CD4-positive, alpha-beta T cell treated with Interleukin-2 at 100 ng/mL for 4 hours (primary cell): ENCODE results near the gene RALGAPA2.

Source experiments
- DNase-seq: peaks from one replicate; pipeline ENCODE4 v3.0.0-alpha.2; 2020; ENCODE audit warnings: low spot score

RALGAPA2 gene

DNA sequence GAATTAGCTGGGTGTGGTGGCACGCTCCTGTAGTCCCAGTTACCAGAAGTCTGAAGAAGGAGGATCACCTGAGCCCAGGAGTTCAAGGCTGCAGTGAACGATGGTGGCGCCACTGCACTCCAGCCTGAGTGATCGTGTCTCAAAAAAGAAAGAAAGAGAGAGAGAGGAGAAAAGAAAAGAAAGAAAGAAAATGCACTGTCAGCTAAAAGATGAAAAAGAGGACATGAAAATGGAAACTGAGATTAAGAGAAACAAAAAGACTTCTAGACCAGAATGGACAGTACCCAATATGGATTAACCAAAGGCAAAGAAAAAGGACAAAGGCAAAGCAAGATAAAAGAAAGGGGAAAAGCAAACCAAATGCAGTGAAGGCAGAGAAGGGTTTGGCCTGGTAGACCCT, 9.0 kb upstream of the RALGAPA2 start:
- no peak for DNase-seq

DNA sequence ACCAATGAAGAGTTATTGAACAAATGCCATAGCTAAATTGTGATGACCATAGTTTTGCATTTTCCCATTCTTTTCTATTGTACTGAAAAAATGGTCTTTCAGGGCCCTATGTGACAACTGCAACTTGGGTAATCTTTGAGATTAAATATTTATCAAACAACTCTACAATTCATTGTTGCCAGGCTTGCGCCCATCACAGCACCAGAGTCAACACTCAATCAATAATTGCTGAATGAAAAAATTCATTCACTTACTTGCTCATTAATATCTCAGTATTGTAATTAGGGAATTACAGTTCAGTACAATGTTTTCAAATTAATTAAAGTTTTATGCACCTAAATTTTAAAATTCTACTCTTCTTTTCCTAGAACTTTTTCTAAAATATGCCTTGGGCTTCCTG, 7.7 kb upstream of the RALGAPA2 start:
- DNase-seq, result no peak

DNA sequence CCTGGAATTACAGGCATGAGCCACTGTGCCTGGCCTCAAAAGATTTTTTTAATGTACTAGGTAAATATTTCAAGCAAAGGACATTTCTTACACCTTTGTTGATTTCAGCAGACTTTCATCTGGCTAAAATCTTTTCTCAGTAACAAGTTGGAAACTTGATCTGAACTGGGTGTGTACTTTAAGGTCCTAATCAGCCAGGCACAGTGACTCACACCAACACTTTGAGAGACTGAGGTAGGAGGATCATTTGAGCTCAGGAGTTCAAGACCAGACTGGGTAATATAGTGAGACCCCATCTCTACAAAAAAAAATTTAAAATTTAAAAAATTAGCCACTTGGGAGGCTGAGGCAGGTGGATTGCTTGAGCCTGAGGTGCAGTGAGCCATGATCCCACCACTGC, 7.0 kb upstream of the RALGAPA2 start:
- no peak for DNase-seq

DNA sequence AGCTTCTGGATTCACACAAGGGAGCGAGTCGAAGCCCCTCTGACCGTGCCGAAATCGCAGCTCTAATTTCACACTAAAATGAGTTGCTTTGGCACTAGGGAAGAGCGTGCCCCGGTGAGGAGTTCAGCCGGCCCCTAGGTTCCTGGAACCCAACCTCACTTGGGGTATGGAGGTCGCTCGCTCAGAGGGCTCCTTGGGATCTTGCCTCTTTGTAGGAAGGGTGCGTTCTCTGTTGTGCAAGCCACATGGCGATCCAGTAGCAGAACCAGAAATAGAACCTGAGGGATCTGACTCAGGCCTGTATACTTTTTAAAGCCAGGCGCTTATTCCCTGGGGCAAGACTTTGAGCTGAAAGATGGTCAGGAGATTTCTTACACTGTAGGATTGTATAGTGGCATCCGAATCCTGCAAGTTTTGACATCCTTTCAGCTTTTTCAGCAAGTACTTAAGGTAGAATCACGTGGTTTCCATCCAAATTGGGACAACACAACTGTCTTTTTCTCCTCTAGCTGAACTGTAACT, 861 bp upstream of the RALGAPA2 start:
- no peak for DNase-seq

DNA sequence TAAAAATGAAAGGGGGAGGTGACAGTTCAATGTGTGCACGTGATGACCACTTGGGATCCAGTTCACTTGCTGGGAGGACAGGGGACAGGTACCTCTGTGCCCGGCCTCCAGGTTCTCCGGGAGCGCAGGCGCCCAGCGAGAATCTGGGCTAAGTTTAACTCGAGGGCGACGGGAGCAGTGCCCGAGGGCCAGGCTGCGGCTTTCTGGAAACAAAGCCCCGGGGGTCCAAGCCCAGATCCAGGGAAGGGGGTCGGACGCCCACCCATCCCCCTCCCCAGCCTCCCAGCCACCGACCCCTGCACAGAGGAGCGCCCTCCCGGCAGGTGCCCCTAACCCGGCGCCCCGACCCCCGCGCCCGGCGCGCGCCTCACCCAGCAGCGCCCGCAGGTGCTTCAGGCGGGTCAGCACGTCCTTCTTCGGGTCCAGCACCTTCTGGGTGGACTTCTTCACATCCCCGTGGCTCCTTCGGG, 405 bp downstream of the RALGAPA2 start:
- DNase-seq, result no peak

GRCh38 chr20:20711413-20711812, 1.0 kb downstream of the RALGAPA2 start:
- DNase-seq, result peak; percentile 14

GRCh38 chr20:20710443-20711315, 1.8 kb downstream of the RALGAPA2 start:
- DNase-seq, result peak; percentile 48

DNA sequence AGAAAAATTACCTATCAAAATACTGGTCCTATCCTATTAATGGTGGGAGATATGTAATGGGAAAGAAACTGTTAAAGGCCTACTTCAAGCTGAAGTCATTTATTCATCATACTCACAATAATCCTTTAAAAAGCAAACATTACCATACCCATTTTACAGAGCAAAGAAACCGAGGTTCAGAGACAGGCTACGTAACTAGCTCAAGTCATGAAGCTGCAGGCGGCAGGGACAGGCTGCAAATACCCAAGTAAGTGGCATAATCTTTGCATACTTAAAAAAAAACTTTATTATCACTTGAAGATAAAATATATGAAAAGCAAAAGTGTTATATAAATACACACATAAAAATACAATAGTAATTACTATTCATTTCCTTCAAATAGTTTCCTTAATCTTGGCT, 2.6 kb downstream of the RALGAPA2 start:
- DNase-seq, result no peak

GRCh38 chr20:20706285-20706684, 6.2 kb downstream of the RALGAPA2 start:
- DNase-seq, result no peak

DNA sequence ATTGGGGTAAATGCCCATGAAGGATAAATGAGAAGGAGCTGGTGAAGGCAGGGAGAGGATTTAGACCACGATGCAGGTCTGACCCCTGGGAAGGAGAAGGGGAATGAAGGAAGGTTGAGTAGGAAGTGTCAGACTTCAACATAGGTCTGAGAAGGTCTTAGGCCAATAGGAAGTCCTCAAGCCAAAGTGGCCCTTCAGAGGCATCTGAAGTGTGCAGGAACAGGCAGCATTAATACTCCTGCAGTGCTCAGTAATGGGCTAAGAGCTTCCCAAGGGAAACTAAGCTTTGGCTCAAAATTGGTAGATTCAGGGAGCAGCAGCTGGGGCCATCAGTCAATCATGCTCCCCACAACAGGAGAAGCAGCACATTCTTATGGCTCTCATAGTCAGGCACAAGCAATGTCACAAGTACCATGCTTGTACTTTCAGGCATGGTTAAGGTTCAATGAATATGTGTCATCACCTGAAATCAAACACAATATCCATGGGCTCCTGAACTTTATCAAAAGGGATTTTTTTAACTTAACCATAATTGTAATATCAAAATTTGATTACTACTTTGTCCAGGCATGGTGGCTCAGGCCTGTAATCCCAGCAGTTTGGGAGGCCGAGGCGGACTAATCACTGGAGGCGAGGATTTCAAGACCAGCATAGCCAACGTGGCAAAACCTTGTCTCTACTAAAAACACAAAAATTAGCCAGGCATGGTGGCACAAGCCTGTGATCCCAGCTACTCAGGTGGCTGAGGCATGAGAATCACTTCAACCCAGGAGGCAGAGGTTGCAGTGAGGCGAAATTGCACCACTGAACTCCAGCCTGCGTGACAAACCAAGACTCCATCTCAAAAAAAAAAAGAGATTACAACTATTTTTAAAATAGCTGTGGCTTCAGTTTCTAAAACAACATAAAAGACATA, 9.9 kb downstream of the RALGAPA2 start:
- DNase-seq, result no peak

DNA sequence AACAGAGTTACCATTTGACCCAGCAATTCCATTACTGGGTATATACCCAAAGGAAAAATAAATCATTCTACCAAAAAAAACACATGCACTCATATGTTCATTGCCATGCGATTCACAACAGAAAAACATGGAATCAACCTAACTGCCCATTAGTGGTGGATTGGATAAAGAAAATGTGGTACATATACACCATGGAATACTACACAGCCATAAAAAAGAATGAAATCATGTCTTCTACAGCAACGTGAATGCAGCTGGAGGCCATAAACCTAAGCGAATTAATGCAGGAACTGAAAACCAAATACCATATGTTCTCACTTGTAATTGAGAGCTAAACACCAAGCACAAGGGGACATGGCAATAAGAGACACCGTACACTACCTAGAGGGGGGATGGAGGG, 12.5 kb downstream of the RALGAPA2 start:
- no peak for DNase-seq

DNA sequence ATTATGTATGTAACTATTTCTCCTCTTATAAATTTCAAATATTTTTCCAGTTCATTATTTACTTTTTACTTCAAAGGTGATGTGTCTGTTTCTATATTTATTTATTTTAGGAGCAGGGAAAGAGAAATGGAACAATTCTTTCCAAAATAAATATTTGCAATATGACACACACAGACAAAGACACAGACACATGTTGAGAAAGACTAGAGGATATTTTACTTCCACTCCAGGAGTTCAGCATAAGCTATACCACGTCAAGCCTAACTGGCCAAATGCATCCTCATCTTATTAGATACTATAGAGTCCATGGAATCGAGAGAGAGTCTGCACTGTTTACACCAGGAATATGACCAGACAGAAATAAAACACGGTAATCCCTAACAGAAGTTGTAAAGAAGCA, 13.3 kb downstream of the RALGAPA2 start:
- no peak for DNase-seq

DNA sequence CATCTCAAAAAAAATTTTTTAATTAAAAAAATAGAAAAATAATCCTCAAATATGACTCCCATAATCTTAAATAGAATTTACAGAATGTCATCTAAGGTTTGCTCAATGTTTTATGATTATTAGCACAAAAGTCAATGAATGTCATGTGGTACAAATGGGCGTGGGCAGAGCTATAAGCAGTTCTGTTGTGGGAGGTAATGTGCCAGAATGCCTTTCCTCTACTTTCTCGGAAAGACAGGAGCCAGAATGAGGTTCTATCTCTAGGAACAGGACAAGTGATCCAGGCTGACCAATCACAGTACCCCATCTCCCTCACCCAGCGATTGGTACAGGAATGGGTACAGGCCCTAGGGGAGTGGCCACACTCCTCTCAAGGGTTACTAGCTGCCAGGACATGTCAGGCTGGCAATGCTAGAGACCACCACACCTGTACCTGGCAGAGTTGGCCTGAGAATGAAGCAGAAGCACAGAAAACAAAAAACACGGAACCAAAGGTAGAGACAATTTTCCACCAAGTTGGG, 15.1 kb downstream of the RALGAPA2 start:
- no peak for DNase-seq

DNA sequence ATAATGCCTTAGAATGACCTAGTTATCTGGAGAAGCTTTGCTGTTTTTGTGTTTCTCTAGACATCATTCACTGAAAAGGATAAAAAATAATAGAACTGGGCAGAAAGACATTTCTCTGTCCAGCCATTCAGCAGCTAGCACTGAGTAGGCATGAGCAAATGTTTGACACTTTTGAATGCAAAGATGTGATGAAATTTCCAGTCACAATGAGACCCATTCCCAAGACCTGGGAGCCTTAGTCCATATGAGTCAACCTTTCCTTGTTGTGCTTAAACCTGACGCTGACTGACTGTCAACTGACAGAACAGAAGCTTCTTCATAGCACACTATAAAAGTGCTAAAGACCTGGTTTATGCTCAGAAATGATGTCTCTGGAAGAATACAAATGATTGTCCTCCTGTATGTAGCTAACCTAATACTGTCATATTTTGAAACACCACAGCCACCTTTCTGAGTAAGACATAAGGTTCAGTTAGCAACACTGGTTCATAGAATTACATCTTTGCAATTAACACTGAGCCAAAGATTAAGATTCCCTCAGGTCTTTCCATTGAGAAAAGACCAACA, 17.1 kb downstream of the RALGAPA2 start:
- DNase-seq, result no peak

- DNase-seq, result no peak
Measured at GRCh38 chr20:20694591-20694990, 17.9 kb downstream of the RALGAPA2 start.

GRCh38 chr20:20692587-20692986, 19.9 kb downstream of the RALGAPA2 start:
- no peak for DNase-seq

DNA sequence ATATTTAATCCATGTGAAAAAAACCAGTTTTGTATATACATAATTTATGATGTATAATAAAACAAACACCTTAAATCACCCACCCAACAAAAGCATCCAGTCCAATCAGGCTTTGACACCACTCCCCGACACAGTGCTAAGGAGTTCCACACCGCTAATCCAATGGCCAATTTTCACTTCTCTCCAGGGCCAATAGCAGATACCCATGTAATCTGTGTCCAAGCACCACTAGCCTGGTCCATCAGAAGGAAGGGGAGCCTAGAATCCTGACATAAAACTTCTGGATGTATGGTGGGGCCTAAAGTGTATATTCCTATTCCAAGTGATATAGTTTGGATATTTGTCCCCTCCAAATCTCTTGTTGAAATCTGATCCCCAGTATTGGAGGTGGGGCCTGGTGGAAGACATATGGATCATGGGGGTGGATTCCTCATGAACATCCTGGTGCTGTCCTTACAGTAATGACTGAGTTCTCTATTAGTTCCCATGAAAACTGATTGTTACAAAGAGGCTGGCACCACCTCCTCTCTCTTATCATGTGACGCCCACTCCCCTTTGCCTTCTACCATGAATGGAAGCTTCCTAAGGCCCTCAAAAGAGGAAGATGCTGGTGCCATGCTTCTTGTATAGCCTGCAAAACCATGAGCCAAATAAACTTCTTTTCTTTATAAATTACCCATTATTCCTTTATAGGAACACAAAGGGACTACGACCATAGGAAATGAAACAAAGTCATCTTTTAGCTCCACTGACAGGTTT, 20.8 kb downstream of the RALGAPA2 start:
- DNase-seq, result no peak

- no peak for DNase-seq
Measured at GRCh38 chr20:20690676-20691476, 21.6 kb downstream of the RALGAPA2 start.

DNA sequence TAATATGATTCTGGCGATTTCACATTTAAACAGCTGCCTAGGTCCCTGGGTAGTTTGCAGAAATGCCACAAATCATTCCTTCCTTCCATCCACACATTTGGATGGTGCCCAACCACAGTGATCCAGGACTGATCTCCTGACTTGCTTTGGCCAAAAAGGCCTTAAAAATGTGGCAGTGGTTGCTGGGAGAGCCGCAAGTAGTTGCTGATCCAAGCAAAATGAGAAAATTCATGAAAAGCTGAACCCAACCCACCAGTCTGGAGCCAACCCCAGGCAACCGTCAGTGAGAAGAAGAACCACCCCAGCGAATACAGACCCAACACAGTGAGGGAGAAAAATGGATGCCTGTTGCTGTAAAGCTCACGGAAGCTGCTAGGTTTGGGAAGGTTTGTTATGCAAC, 25.1 kb downstream of the RALGAPA2 start:
- DNase-seq, result no peak

DNA sequence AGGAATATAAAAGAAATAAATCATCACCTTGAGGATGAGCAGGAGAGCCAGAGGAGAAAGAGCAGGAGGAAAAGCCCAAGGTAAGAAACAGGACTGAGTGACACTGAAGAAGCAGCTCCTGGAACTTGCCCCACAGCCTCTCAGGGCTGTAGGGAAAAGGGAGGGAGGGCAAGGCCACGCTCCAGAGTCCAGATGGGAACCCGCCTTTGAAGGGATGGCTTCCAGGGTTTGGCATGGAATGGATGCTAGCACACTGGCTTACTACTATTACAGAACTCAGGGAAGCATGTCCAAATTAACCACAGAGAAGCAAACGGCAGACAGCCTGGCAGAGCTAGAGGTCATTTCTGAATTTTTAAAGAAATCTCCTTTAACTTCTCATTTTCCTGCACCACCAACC, 26.8 kb downstream of the RALGAPA2 start:
- DNase-seq, result no peak
